T-helper 22 cell (primary cell): ENCODE results near the gene RHOB.

ENCODE experiments used
- DNase-seq: peaks from one replicate; pipeline ENCODE4 v3.0.0-alpha.2; 2020; ENCODE audit warnings: low read depth

RHOB gene

DNA sequence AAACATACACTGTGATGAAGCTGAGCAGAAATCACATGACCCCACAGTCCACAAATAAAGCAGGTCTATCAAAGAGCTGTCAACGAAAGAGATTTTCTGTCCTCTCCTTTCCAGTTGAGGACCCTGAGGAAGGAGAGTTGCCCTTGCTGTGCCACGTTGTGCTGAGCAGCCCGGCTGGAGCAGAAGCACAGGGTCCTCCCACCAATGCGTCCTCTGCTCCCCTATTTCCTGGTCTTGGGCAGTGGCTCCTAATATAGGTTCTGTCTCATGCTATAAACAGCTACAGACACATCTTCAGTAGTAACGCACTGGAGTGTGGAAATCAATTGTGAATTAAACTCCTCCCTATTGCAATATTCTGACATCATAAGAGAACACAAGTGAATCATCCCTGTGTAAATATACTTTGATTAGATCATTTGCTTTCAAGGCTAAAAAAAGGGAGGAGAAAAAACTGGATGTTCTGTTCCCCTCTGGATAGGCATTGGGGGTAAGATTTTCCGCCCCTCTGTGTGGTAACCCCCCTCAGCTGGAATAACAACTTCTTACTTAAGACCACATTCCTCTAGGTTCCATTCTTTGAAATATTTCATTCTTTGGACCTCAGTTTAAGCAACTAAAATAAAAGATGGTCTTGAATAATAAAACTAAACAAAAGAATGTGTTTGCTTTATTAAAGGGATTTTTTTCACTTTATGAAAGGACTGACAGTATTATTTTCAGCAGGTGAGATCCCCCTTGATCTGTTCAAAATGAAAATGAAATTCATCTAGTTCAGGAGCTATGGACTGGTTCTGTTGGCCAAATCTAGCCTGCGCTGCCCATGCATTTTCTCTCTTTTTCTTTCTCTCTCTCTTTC is 8.3 kb upstream of the RHOB start:
- DNase-seq: no peak

DNA sequence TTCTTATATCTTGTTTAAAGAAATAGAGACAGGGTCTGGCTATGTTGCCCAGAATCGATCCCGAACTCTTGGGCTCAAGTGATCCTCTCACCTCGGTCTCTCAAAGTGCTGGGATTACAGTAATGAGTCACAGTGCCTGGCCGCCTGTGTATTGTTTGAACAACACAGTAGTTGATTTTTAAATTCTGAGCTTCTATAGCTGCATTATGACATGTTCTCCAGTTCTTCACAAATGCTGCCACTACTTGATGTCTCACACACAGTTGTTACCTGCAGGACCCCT is 7.7 kb upstream of the RHOB start:
- DNase-seq: no peak

DNA sequence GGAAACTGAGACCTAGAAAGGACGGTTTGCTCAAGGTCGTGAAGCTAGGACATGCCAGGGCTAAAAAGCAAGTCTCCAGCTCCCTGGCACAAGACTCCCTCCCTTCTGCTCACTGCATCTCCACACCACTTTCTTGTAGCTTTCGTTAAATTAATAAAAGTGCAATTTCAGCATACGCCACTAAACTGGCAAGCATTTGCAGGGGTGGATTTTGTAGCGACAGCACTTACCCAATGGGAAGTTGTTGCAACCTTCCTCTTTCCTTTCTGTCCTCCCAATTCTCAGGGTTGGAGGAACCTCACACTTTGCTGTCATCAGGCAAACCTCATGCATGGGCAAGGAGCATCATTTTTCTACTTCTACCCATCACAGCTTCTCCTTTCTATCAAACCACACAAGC is 7.4 kb upstream of the RHOB start:
- no peak for DNase-seq

DNA sequence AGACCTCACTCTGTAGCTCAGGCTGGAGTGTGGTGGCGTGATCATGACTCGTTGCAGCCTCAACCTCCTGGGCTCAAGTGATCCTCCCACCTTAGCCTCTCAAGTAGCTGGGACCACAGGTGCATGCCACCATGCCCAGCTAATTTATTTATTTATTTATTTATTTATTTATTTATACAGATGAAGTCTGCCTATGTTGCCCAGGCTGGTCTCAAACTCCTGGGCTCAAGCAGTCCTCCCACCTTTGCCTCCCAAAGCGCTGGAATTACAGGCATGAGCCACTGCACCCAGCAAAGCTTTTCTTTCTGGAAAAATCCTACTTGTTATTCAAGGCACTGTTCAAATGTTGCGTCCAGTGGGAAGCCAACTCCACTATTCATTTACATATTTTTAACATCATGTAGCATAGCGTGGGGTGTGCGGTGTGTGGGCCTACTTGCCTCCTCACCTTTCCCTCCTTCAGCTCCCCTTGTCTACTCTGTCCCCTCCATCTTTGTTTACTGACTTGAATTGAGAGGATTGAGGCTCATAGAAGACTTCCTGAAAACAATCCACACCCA is 6.8 kb upstream of the RHOB start:
- no peak for DNase-seq

DNA sequence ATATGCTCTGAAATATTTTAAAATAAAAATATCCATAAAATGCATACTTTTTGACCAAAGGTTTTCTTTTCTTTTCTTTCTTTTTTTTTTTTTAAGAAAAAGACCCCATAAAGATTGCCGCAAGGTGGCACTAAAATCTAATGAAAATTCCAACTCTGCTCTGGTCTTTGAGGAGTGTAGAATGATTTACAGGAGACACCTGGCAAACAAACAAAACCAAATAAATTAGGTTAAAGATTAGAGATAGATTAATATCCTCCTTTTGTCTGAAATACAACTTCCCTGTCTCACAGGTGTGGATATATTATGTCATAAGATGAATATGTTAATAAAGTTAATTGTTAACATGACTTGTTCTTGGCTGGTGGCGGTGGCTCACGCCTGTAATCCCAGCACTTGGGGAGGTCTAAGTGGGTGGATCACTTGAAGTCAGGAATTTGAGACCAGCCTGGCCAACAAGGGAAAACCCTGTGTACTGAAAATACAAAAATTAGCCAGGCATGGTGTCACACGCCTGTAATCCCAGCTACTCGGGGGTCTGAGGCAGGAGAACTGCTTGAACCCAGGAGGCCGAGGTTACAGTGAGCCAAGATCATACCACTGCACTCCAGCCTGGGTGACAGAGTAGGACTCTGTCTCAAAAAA is 3.5 kb upstream of the RHOB start:
- no peak for DNase-seq

DNA sequence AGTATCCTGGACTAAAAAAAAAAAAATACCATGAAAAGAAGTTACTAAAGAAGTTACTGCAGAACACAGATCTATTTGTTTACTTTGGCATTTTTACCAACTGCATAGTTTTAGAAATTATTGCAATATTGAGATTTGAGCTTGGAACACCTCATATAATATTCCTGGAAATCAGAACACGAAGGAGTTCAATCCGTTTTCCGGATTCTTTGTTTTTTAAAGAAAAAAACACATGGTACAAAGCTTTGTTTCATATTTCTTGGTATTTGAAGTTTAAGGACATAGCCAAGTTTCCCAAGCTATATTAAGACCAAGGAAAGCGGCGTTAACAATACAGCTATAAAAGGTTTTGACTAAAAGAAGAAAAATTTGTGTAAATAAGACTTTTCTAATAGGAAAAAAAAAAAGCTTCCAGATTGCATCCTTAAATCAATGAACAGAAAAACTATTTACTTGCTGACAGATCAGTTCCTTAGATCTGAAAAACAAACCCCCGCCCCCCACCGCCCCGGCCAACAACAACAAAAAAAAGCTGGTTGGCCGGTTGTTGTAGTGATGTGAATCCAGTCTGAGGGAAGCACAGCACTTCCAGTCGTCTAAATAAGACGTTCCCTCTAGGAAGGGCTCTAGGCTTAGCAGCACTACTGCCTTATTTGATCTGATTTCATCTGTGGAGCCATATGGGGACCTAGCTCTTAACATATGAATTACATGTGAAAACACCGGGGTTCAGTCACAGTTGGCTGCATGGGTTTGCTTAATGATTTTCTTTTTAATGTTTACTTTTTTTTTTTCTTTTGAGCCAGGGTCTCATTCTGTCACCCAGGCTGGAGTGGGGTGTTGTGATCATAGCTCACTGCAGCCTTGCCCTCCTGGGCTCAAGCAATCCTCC is 2.5 kb upstream of the RHOB start:
- no peak for DNase-seq

DNA sequence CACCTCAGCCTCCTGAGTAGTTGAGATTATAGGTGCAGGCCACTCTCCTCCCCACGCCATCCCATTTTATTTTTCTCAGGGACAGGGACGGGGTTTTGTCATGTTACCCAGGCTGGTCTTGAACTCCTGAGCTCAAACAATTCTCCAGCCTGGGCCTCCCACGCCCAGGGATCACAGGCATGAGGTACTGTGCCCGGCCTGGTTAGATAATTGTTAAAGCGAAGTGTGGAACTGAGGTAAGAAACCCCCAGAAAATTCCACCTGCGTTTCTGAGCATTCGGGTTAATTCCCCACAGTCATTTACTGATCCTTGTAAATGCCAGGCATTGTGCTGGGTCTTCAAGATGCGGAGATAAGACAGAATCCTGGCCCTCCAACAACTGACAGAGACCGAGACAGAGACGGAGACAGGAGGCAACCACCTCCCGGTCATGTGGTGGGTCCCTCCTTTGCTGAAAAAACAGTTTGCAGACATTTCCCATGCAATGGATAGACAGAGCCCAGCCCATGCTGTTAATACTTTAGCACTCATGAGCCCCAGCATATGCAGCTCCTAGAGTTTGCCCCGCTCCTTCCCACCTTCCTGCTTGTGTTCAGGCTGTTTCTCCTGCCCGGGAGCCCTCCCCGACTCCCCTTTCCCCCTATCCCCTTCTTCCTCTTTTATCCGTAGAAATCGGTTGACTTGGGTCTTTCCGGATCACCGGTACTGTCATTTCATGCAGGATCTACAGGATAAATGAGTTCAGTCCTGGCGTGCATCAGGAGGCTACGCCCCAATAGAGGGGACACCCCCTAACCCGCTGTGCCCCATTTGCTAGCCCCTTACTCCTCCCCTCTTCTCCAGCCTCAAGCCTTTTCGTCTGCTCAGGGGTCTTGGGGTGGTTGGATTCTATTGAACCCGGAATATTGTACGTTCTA is 1.6 kb upstream of the RHOB start:
- DNase-seq: no peak

DNA sequence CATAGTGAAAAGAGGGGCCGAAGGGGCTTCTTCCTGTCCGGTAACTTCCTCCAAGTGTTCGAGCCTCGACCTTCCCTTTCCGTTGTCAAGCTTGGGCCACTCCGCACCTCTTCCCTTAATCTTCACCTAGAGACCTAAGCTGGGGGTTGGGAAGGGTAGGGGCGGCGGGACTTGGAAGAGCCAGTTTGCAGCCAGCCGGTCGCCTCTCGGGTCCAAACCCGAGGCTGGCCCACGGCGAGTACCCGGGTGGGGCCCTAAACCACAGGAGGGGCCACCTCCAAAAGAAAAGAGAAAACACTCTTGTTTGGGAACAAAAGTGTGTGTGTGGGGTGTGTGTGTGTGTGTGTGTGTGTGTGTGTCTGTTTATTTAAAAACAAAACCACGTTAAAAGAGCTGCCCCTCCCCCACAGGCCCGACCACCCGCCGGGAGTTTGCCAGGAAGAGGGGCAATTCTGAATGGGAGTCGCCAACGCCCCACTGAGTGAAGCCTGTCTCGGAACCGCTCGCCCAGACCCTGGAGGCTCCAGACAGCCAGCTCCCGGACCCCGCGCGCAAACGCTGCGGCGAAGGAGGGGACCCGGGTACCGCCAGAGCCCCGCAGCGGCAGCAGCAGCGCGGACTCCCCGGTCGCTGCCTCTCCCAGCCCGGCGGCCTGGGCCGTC is 488 bp upstream of the RHOB start:
- no peak for DNase-seq

DNA sequence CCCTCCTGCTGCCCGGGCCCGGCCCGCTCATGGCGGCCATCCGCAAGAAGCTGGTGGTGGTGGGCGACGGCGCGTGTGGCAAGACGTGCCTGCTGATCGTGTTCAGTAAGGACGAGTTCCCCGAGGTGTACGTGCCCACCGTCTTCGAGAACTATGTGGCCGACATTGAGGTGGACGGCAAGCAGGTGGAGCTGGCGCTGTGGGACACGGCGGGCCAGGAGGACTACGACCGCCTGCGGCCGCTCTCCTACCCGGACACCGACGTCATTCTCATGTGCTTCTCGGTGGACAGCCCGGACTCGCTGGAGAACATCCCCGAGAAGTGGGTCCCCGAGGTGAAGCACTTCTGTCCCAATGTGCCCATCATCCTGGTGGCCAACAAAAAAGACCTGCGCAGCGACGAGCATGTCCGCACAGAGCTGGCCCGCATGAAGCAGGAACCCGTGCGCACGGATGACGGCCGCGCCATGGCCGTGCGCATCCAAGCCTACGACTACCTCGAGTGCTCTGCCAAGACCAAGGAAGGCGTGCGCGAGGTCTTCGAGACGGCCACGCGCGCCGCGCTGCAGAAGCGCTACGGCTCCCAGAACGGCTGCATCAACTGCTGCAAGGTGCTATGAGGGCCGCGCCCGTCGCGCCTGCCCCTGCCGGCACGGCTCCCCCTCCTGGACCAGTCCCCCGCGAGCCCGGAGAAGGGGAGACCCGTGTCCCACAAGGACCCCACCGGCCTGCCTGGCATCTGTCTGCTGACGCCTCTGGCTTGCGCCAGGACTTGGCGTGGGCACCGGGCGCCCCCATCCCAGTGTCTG is 767 bp downstream of the RHOB start:
- DNase-seq: no peak

DNA sequence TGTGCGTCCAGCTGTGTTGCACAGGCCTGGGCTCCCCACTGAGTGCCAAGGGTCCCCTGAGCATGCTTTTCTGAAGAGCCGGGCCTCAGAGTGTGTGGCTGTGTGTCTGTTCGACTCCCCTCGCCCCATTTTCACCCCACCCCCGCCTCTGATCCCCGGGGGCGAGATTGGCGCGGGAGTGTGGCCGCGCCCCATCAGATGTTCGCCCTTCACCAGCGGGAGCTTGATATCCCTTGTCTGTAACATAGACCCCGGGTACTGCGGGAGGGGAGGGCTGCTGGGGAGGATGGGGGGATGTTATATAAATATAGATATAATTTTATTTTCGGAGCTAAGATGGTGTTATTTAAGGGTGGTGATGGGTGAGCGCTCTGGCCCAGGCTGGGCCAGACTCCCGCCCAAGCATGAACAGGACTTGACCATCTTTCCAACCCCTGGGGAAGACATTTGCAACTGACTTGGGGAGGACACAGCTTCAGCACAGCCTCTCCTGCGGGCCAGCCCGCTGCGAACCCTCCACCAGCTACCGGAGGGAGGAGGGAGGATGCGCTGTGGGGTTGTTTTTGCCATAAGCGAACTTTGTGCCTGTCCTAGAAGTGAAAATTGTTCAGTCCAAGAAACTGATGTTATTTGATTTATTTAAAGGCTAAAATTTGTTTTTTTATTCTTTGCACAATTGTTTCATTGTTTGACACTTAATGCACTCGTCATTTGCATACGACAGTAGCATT is 1.5 kb downstream of the RHOB start:
- no peak for DNase-seq

DNA sequence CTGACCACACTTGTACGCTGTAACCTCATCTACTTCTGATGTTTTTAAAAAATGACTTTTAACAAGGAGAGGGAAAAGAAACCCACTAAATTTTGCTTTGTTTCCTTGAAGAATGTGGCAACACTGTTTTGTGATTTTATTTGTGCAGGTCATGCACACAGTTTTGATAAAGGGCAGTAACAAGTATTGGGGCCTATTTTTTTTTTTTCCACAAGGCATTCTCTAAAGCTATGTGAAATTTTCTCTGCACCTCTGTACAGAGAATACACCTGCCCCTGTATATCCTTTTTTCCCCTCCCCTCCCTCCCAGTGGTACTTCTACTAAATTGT is 2.1 kb downstream of the RHOB start:
- DNase-seq: no peak

DNA sequence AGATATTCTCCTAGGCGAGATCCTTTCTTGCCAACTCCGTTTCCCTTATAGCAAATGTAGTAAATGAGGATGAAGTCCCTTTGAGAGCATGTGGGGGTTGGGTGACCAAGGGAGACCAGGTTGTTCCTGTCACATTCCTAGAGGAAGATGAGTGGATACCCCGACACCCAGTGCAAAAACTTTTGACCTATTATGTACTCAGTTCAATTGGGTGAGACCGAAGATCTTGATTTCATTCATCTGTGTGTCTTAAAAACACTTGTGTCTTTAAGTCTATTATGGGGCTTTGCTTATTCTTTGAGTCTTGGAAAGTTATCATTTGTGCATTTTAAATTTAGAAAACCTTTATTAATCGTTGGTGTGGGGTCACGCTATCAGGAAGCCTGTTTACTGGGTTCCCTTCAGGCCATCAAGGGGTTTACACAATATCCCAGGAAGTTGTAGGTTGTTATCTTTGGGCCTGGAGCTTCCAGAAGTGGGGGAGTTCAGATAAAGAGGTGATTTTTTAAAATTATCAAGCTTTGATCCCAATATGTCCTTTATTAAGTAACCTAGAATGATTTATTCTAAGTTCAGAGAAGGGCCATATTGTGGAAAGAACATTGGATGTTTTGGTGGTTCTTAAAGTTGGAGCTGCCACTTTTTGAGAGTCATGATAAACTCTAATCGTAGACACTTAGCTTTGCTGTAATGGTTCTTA is 2.8 kb downstream of the RHOB start:
- DNase-seq: no peak

DNA sequence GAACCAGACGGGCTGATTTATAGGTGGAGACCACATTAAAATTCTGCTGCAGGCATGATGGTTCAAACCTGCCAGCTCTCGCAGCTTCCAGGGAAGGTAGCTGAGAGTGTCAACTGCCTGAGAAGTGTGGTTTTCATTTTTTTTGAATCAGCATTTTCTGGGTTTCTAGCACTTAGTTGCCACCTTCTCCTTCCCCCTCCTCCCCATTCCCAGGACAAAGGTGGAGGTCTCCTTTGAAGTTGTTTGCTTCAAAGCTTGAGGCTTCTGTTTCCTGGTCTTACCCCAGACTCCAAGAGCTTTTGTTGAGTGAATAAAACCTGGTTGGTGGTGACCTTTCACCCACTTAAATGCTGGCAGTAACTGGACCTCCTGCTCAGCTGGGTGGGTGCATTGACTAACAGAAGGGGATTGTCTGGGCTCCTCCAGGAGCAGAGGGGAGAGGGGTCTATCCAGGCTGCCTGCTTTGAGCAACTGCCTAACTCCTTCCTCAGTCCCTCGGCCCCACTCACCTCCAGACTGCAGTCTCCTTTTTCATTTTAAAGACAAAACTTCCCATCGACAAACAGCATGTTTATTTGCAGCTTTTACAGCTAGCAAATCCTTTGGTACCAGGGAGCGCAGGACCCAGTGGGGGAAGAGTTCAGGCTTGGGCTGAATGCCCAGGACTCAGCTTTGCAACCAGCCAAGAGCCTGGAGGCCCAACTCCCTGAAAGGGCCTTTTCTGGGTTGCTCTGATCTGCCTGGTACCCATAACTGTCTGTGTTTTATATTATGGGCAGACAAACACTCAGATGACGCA is 3.5 kb downstream of the RHOB start:
- DNase-seq: no peak

DNA sequence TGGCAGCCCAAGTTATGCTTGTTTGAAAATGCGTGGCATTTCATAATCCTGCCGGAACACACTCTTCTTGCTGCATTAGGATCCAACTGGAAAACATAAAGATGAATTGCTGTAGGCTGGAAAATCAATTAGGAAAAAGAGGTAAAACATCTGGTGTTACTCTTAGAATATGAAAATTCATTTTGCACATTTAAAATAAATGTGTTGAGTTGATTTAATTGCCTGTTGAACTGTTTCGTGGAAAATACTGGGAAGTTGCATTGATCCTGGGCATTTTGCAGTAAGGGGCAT is 4.1 kb downstream of the RHOB start:
- DNase-seq: no peak

DNA sequence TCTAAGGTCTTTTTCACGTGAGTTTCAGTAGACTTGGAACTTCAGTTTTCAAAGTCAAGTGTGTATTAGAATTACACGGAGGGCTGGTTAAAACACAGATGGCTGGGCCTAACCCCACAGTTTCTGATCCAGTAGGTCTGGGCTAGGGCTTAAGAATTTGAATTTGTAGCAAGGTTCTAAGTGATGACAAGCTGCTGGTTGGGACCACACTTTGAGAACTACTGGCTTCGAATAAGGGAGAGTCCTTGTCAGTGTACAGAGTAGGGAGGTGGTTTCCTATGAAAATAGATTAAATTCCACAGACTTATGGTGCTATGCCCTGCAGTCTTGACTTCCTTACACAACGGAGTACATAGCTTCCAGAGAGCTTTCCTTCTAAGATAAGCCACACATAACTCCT is 4.5 kb downstream of the RHOB start:
- no peak for DNase-seq

DNA sequence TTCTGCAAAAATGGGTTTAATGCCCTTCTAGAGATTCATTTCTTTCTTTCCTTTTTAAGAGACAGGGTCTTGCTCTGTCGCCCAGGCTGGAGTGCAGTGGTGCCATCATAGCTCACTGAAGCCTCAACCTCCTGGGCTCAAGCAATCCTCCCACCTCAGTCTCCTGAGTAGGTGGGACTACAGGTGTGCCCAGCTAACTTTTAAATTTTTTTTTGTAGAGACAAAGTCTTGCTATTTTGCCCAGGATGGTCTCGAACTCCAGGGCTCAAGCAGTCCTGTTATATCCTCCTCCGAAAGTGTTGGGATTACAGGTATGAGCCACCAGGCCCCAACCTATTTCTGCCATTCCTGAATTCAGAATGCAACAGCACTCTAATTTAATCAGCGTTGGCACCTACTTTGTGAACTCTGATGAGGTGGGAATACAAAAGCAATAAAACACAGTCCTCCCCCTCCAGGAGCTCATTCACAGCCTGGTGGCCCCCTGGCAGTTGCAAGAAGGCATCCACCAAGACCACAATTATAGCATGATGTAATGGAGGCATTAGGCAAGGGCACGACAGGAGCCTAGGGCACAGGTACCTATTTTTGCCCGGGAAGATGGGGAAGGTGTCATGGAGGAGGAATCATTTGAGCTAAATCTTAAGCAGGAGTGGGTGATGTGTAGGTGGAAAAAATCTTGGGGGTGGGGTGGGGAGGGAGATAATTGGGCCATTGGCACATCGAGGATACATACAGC is 5.1 kb downstream of the RHOB start:
- no peak for DNase-seq

DNA sequence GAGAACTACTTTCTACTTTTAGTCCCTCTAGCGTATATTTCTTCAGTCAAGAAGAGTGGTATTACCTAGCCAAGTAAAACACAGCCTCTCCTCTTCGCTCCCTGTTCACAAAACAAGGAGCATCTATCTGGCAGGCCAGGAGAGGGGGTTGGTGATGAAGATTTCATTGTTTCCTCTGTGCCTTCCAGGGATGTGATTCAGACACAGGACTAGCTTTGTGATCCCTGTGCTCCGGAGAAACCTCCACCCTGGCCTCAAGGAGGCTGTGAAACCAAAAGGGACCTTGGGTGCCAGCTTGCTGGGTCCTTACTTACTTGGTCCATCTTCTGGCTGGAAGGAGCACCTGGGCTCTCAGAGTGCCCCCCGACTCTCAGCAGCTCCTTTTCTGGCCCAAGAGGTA is 5.7 kb downstream of the RHOB start:
- DNase-seq: no peak

DNA sequence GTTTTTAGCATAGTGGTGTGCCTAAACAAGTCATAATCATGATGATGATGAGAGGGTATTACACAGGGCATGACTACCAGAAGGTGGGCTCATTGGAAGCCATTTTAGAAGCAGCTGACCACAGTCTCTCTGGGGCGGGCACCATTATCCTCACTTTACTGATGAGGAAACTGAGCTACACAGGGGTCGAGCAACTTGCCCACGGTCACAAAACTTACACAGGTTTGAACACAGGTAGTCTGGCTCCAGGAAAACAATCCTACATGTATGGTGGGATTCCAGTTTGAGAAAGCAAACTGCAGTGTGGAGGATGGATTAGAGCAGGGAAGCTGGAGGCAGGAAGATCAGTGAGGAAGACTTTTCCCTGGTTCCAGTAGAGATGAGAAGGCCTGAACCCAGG is 6.2 kb downstream of the RHOB start:
- no peak for DNase-seq
